GM12874 (cell line): ENCODE results near the gene LRAT.

Experiments used
- TF ChIP-seq, protein P1 (sequence below): IDR thresholded peaks from 2 replicates; pipeline ENCODE4 v1.5.1; 2011; ENCODE audit warnings: low read depth, mild to moderate bottlenecking, control low read depth, low read length, moderate library complexity; ENCODE audit not compliant: insufficient read depth

Gene LRAT

DNA sequence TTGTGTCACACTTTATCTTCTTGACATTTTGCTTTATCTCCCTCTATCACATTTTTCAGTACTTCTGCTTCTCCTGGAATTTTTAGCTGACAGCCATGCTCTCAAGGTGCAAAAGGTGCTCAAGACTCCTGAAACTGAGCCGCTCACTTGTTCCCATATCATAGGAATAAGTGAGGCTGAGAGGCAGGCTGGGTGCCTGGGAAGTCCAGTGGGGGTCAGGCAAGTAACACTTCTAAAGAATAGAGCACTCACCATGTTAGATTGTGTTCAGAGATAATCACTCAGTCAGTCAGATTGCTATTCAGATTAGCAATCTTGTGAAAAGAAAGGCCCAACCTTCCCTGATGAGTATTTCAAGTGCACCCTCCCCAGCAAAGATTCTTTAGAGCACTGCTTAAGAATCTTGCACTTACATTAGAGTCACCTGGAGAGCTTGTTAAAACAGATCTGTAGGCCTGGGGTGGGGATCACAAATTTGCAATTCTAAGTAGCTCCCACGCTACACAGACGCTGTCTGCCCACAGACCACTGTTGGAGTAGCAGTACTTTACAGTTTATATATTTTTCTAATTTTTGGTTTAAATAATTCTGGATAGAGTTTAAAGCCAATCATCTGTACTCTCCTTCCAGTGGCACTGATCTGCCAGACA is 23.1 kb upstream of the LRAT start:
- TF ChIP-seq, protein P1, sequence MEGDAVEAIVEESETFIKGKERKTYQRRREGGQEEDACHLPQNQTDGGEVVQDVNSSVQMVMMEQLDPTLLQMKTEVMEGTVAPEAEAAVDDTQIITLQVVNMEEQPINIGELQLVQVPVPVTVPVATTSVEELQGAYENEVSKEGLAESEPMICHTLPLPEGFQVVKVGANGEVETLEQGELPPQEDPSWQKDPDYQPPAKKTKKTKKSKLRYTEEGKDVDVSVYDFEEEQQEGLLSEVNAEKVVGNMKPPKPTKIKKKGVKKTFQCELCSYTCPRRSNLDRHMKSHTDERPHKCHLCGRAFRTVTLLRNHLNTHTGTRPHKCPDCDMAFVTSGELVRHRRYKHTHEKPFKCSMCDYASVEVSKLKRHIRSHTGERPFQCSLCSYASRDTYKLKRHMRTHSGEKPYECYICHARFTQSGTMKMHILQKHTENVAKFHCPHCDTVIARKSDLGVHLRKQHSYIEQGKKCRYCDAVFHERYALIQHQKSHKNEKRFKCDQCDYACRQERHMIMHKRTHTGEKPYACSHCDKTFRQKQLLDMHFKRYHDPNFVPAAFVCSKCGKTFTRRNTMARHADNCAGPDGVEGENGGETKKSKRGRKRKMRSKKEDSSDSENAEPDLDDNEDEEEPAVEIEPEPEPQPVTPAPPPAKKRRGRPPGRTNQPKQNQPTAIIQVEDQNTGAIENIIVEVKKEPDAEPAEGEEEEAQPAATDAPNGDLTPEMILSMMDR = no peak

DNA sequence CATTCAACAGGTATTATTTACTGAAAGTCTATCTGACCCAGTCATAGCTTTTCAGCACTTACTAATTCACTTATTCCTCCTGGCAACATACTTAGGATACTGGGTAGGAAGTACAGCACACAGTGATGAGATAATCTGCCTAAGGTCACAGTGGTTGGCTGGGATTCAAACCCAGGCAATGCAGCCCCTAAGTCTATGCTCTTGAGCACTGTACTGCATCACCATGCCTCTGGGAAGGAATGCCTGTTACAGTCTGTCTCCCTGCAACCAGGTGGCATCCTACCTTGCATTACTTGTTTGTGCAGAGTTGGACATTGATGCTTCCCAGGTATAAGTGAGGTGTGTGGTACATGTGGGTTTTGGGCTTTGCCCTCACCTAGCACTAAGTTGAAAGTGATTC is 21.5 kb upstream of the LRAT start:
- TF ChIP-seq, protein P1 = no peak

DNA sequence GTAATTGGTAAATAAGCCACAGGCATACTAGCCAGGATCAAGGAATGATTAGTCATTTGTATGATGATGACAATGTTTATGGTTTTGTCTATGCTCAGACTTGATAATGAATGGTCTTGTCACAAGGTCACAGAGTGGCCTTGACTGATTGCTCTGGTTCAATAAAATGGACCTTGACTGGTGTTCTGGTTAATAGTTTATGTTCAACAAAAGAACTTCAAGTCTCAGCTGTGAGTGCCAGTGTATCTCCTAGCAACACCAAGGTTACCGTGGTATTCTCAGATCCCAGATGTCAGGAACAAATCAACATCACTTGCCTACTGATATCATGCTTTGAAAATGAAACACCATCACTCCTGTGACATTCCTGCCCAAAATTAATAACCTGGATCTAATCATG is 16.3 kb upstream of the LRAT start:
- TF ChIP-seq, protein P1 = no peak

DNA sequence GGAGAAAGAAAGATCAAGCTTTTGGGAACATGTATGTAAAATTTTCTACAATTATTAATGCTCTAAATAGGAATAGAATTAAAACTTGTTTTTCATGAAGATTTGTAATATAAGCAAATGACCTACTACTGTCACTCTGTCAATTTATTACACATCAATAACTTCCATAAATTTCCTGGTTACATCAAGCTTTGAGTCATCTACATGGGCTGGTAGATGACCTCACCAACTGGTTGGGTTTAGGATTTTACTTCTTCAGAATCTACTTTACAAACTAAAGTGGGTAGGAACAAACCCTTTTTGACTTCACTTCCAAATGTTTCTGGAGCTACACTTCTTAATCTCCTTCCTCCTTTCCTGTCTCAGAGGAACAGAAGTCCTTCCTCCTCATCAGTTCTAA is 12.0 kb upstream of the LRAT start:
- TF ChIP-seq, protein P1 = no peak

DNA sequence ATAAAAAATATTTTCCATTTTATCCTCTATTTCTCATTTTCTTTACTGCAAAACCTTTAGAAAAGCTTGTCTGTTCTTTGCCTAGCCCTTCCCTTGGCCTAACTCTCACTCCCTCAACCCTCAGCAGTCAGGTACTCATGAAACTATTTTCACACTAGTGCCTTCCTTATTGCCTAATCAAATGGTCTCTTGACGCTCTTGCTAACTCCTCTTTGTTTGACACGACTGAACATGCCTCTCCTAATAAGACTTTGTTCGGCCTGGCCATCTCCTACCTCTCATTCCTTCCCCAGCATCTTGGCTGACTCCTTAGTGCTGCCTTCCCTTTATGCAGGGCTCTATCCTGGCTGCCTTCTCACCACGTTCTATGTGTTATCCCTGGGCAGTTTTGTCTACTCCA is 11.1 kb upstream of the LRAT start:
- TF ChIP-seq, protein P1 = no peak

DNA sequence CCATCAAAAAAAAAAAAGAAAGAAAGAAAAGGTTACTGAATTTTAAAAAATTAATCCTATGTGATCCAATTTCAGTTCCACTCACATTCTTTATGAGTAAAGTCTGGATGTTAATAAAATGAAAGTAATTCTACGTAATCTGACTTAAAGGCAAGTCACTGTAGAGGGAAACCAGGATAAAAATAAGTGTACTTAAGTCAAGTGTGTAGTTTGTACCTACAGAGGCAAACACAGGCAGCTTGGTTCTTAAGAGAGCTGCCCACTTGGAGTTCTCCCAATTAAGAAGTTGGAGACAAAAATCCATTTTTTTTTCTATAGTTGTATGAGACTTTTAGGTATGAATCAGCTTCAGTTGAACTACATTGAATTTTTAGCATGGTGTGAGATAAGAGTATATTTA is 7.0 kb upstream of the LRAT start:
- TF ChIP-seq, protein P1 = no peak

DNA sequence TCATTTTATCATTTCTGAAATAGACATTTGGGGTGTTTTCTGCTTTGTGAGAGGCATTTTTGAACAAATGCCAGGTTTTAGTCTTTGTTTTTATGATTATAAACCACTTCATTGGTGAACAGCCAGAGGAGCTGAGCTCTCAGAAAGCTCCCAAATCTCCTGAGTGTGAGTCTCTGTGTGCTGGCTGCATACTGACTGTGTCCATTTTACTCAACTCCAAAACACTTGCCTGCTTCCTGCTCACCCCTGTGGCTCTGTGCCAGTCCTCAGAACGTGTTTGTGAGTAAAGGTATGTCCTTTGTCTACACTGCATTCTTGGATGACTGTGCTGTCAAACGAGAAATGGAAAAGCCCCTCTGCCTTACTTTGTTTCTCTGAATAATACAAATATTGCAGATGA is 5.4 kb upstream of the LRAT start:
- TF ChIP-seq, protein P1 = no peak
